Stimulated activated CD4-positive, alpha-beta T cell treated with anti-CD3 and anti-CD28 coated beads, Interleukin-2, amount 100 ng/mL, for 48 hours (primary cell): ENCODE results near the gene CSRP1.
"Not testable (repeated sequence)": the region's sequence is repeated elsewhere in the genome, so short reads cannot be mapped to it uniquely, and the experiment has no call there.

ENCODE experiments used
- DNase-seq, 2 donors: peaks; one replicate each; pipeline ENCODE4 v3.0.0-alpha.2; 2020

Gene CSRP1

DNA sequence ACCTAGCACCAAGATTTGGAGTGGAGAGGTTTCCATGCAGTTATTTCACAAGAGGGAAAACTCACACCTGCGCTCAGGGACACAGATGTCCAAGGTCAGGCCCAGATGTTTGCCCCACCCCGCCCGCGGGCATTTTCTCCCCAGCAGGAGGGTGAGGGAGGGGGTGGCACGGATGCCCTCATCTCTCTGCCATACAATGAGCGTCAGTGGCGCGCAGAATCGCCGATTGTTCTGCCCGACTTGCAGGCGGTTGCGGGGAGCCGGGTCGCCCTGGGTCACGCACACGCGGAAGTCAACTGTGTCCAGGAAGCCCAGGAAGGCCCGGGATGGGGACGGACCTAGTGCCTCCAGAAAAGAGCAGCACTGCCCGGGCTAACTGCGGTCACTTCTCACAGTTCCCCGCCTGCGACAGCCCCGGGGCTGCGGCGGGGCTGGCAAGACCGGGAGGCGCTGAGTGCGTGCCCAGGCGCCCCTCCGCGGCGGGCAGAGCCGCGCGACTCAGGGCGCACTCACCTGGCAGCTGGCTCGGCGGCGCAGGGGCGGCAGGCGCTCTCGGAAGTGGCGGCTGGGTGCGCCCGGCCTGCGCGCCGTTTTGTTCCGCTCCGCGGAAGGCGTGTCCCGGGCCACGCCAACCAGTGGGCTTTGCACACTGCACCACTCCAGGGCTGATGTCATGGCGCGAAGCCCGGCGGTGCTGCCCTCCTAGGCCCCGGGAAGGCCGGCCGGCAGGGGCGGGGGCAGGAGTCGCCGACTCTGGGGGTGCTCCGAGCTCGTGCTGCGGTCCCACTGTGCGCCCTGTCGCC, at the start of gene CSRP1:
Gene CSRP1 (minus strand): TSS at position 567 of the 803 bp plus-strand sequence. CDS start 10,820 bp downstream, outside the sequence.
- peak; percentile 74 to 75 for DNase-seq

GRCh38 chr1:201555593-201555945, 48.6 kb upstream of the CSRP1 start:
- DNase-seq = no peak

GRCh38 chr1:201554789-201555592, 48.1 kb upstream of the CSRP1 start:
- no peak for DNase-seq

GRCh38 chr1:201554190-201554600, 47.3 kb upstream of the CSRP1 start:
- no peak for DNase-seq

- DNase-seq = no peak
These were observed 46.7 kb upstream of the CSRP1 start for GRCh38 chr1:201553496-201554189.

GRCh38 chr1:201552941-201553351, 46.0 kb upstream of the CSRP1 start:
- DNase-seq = no peak

GRCh38 chr1:201551877-201552731, 45.2 kb upstream of the CSRP1 start:
- DNase-seq = no peak

GRCh38 chr1:201551096-201551495, 44.2 kb upstream of the CSRP1 start:
- DNase-seq = no peak

DNA sequence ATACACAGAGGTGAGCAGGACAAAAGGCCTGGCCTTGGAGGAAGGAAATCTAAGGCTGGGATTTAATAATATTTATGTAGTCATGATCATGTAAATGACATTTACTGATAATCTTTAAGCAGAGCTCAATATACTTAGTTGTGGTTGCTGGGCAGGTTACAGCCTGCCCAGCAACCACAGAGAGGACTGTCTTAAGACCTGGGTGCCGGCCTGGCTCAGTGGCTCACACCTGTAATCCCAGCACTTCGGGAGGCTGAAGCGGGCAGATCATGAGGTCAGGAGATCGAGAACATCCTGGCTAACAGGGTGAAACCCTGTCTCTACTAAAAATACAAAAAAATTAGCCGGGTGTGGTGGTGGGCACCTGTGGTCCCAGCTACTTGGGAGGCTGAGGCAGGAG, 42.6 kb upstream of the CSRP1 start:
- not testable (repeated sequence) for DNase-seq

- no peak for DNase-seq
These were observed 39.0 kb upstream of the CSRP1 start for GRCh38 chr1:201545851-201546492.

DNA sequence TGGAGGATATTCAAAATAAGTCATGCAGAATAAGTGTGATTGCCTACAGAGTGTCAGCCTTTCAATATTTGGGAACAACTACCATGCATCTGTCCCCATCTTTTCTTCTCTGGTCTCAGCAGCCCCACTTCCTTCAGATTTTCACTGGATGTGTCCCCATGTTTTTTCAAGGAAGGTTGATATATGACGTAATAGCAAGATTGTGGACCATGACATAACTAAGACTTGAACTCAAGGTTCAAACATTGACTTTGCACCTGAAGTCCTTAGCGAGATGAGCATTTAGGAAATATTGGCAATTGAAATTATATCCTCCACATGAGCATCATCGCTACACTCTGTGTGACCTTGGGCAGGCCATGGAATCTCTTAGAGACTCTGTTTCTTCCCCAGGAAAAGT, 37.8 kb upstream of the CSRP1 start:
- no peak for DNase-seq

GRCh38 chr1:201543871-201544642, 37.1 kb upstream of the CSRP1 start:
- DNase-seq = no peak

GRCh38 chr1:201542309-201543035, 35.5 kb upstream of the CSRP1 start:
- DNase-seq = no peak

GRCh38 chr1:201540846-201541735, 34.2 kb upstream of the CSRP1 start:
- no peak for DNase-seq

DNA sequence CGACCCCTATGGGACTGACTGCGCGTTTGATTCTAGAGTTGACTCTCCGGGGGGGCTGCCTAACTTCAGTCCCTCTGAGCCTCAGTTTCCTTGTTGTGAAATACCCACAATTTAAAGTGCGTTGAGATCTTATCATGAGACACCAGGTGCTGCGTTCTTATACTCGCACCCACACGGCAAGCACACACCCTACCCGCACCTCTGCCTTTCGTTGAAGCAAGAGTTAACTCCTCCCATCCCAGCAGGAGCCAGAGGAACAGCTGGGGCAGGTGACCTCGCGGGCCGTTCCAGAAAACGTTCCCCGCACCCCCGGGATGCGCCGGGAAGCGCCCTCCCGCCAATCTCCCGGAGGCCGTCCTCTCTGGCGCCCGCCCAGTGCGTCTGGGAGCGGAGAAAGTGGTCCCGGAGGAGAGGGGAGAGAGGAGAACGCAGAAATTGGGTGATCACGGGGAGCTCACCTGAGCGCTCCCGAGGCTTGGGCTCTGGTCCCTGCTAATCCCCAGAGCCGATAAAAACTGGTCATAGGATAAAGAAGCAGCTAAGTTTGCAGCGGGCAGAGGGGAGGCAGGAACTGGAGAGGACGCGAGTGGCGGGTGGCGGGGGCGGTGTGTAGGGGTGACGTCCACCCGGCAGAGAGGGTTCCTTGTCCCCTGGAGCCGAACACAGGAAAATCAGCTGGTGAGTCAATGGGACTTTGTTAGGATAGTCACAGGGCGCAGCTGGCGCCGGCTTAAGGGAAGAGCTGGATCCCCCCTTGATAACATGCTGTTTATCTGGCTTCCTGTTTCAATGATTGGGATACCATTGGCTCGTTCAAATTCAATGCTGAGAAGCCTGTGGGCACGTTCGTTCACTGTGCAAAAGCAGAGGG, 32.9 kb upstream of the CSRP1 start:
- DNase-seq = no peak

- DNase-seq = no peak
These were observed 32.0 kb upstream of the CSRP1 start, which contains the start of gene NAV1 for GRCh38 chr1:201538612-201539551. Gene NAV1, plus strand, starts transcription at chr1:201539127. Its CDS starts 83,758 bp downstream, at chr1:201622885.
